ENCODE measurements around the gene COQ8A. TPM values are rescaled to one million over a fixed set of nuclear protein-coding genes. Genes with fewer than 3 reads are reported as not detected.

COQ8A gene
- total RNA-seq, 1 experiment from 2014 or later = 24.6 TPM

GRCh38 chr1:226946285-226946684 lies 6.2 kb downstream of the COQ8A start:
- intact Hi-C loops (cut with micrococcal nuclease; ENCODE audit: unreplicated experiment) = no loop called here
- no TSS peak for BruUV-seq (replicated peaks)
- no peak for DNase-seq
- CTCF ChIA-PET = interaction anchor here (0.6 kb wide), 1 partner anchor 71 kb away, joined by 3 read pairs; no protein-coding TSS in a partner anchor
- H3K4me3 Mint-ChIP-seq (ENCODE audit: low read depth, unreplicated experiment) = peak overlapping the region; percentile 10
- TF ChIP-seq CTCF (IDR thresholded peaks at IDR 0.05; ENCODE audit: unreplicated experiment) = no peak
- peaks cover 15% of the 10 kb centered on the region for H3K36me3 Mint-ChIP-seq (ENCODE audit: insufficient read depth, unreplicated experiment)
- H3K9me3 Mint-ChIP-seq (ENCODE audit: low read depth, unreplicated experiment) = no peaks in the 10 kb centered on the region
- peaks cover 45% of the 10 kb centered on the region for H3K4me1 Mint-ChIP-seq (ENCODE audit: low read depth, unreplicated experiment)
- H3K27ac Mint-ChIP-seq (ENCODE audit: unreplicated experiment) = no peak overlapping the region
- H3K27me3 Mint-ChIP-seq (ENCODE audit: unreplicated experiment) = no peaks in the 10 kb centered on the region

GRCh38 chr1:226946841-226947240 lies 6.7 kb downstream of the COQ8A start:
- no peak overlapping the region for H3K27ac Mint-ChIP-seq (ENCODE audit: unreplicated experiment)
- no peaks in the 10 kb centered on the region for H3K9me3 Mint-ChIP-seq (ENCODE audit: low read depth, unreplicated experiment)

GRCh38 chr1:226948051-226948450 lies 8.0 kb downstream of the COQ8A start:
- no peaks in the 10 kb centered on the region for H3K9me3 Mint-ChIP-seq (ENCODE audit: low read depth, unreplicated experiment)
- CTCF ChIA-PET = no interaction called here
- peaks cover 42% of the 10 kb centered on the region for H3K4me1 Mint-ChIP-seq (ENCODE audit: low read depth, unreplicated experiment)
- no peak for TF ChIP-seq CTCF (IDR thresholded peaks at IDR 0.05; ENCODE audit: unreplicated experiment)
- no peak overlapping the region for H3K27ac Mint-ChIP-seq (ENCODE audit: unreplicated experiment)
- no peak for DNase-seq
- H3K4me3 Mint-ChIP-seq (ENCODE audit: low read depth, unreplicated experiment) = no peak overlapping the region
- no TSS peak for BruUV-seq (replicated peaks)
- H3K36me3 Mint-ChIP-seq (ENCODE audit: insufficient read depth, unreplicated experiment) = peaks cover 10% of the 10 kb centered on the region
- intact Hi-C loops (cut with micrococcal nuclease; ENCODE audit: unreplicated experiment) = no loop called here
- no peaks in the 10 kb centered on the region for H3K27me3 Mint-ChIP-seq (ENCODE audit: unreplicated experiment)

More at GRCh38 chr1:226946841-226947240, 6.7 kb downstream of the COQ8A start:
- TF ChIP-seq CTCF (IDR thresholded peaks at IDR 0.05; ENCODE audit: unreplicated experiment) = no peak
- no peak for DNase-seq
- no TSS peak for BruUV-seq (replicated peaks)
- CTCF ChIA-PET = interaction anchor here (0.6 kb wide), 1 partner anchor 71 kb away, joined by 3 read pairs; no protein-coding TSS in a partner anchor
- Mint-ChIP-seq H3K36me3 (ENCODE audit: insufficient read depth, unreplicated experiment) (peaks cover 14% of the 10 kb centered on the region), H3K27me3 (ENCODE audit: unreplicated experiment) (no peaks in the 10 kb centered on the region), H3K4me1 (ENCODE audit: low read depth, unreplicated experiment) (peaks cover 45% of the 10 kb centered on the region), H3K4me3 (ENCODE audit: low read depth, unreplicated experiment) (no peak overlapping the region)
- intact Hi-C loops (cut with micrococcal nuclease; ENCODE audit: unreplicated experiment) = no loop called here

GRCh38 chr1:226948480-226948879 lies 8.4 kb downstream of the COQ8A start:
- CTCF ChIA-PET = no interaction called here

More at GRCh38 chr1:226948480-226948879, 8.4 kb downstream of the COQ8A start:
- BruUV-seq (replicated peaks) = no TSS peak
- TF ChIP-seq CTCF (IDR thresholded peaks at IDR 0.05; ENCODE audit: unreplicated experiment) = no peak
- no peak overlapping the region for H3K27ac Mint-ChIP-seq (ENCODE audit: unreplicated experiment)
- no peak overlapping the region for H3K4me3 Mint-ChIP-seq (ENCODE audit: low read depth, unreplicated experiment)
- no peak for DNase-seq
- H3K4me1 Mint-ChIP-seq (ENCODE audit: low read depth, unreplicated experiment) = peaks cover 38% of the 10 kb centered on the region
- H3K9me3 Mint-ChIP-seq (ENCODE audit: low read depth, unreplicated experiment) = no peaks in the 10 kb centered on the region
- no peaks in the 10 kb centered on the region for H3K27me3 Mint-ChIP-seq (ENCODE audit: unreplicated experiment)
- peaks cover 10% of the 10 kb centered on the region for H3K36me3 Mint-ChIP-seq (ENCODE audit: insufficient read depth, unreplicated experiment)
- intact Hi-C loops (cut with micrococcal nuclease; ENCODE audit: unreplicated experiment) = no loop called here
